ENCODE results near the gene TMEM170A. TPM values are rescaled to one million over a fixed set of nuclear protein-coding genes. Genes with fewer than 3 reads are reported as not detected.

The TMEM170A gene
- total RNA-seq, 1 experiment from 2014 or later = 46.8 TPM

- Histone ChIP-seq H2BK120ac (ENCODE audit: low read depth, low read length, poor library complexity, severe bottlenecking) (no peak overlapping the region), H3K4me1 (ENCODE audit: insufficient read depth, low read length) (no peaks in the 10 kb centered on the region; the same call in 1 of the 2 replicates), H3K18ac (ENCODE audit: insufficient read length, low read depth, low read length) (no peak overlapping the region), H3K79me1 (ENCODE audit: insufficient read depth, low read depth, low read length, poor library complexity, severe bottlenecking) (peaks cover 17% of the 10 kb centered on the region), H2AK5ac (ENCODE audit: insufficient read length, low read length) (no peak overlapping the region), H3K79me2 (ENCODE audit: insufficient read depth, low read length) (peaks cover 10% of the 10 kb centered on the region; the same call in 1 of the 2 replicates), H3K9ac (ENCODE audit: extremely low read depth, insufficient read length, low read length) (no peak overlapping the region), H3K27me3 (ENCODE audit: insufficient read depth, low read length) (no peaks in the 10 kb centered on the region), H3K27ac (ENCODE audit: insufficient read length, low read depth, low read length) (no peak overlapping the region), H3K14ac (ENCODE audit: insufficient read depth, low read length) (no peak overlapping the region), H3K9me3 (ENCODE audit: control insufficient read depth, low read depth, low read length) (no peaks in the 10 kb centered on the region), H3K4ac (ENCODE audit: low read depth, low read length) (no peak overlapping the region), H4K91ac (ENCODE audit: insufficient read length, low read depth, low read length) (no peak overlapping the region), H2BK12ac (ENCODE audit: insufficient read length, low read depth, low read length) (no peak overlapping the region), H3K23me2 (ENCODE audit: insufficient read length, low read depth, low read length, poor library complexity, severe bottlenecking) (no peaks in the 10 kb centered on the region), H2BK20ac (ENCODE audit: low read depth, low read length, poor library complexity, severe bottlenecking) (no peak overlapping the region), H4K5ac (ENCODE audit: insufficient read length, low read depth, low read length) (no peak overlapping the region), H3K4me2 (ENCODE audit: insufficient read depth, insufficient read length, low read length) (no peak overlapping the region), H2AFZ (ENCODE audit: low read length) (no peak overlapping the region), H3K56ac (ENCODE audit: insufficient read length, low read depth, low read length) (no peak overlapping the region), H2BK15ac (ENCODE audit: low read depth, low read length) (no peak overlapping the region), H2BK5ac (ENCODE audit: insufficient read length, low read length) (no peak overlapping the region), H4K20me1 (ENCODE audit: control insufficient read depth, insufficient read depth, insufficient read length) (no peaks in the 10 kb centered on the region), H4K8ac (replicated peaks; ENCODE audit: insufficient read length, low read depth, low read length) (no peak overlapping the region), H3K23ac (ENCODE audit: insufficient read length, low read depth, low read length) (no peak overlapping the region), H3T11ph (ENCODE audit: low read length) (no peak overlapping the region)
- DNase-seq = no peak
- H3K36me3 Mint-ChIP-seq (ENCODE audit: insufficient read depth in 1 of 3, low read depth in 3 of 3) = peaks cover 9 to 33% (median 28%) of the 10 kb centered on the region in 3 experiments; a peak in 6 of 7 replicates
- H3K27me3 Mint-ChIP-seq (ENCODE audit: low read depth) = no peaks in the 10 kb centered on the region
- no peak overlapping the region for H3K4me3 Mint-ChIP-seq
- TF ChIP-seq CTCF (conservative IDR thresholded peaks at IDR 0.05) = no peak
- peak overlapping the region in 2 of 3 experiments; percentile 10 to 70; a peak in 3 of 7 replicates for H3K27ac Mint-ChIP-seq
- H3K4me1 Mint-ChIP-seq = peaks cover 36 to 40% of the 10 kb centered on the region in 2 experiments
- H3K9me3 Mint-ChIP-seq = no peaks in the 10 kb centered on the region
- WGBS (ENCODE audit: extremely low coverage, insufficient read length, low lambda C conversion rate) = no CpG with 5 or more reads among the region's 12 CpGs
Observed at GRCh38 chr16:75452464-75453190, 11.9 kb downstream of the TMEM170A start.

All from H9 (cell line).